Suprapubic skin (tissue), 3 donors: ENCODE results near the gene HCFC1.

Source experiments
- EP300 ChIP-seq: sonication (generic); formaldehyde crosslinking; IDR thresholded peaks from one replicate; pipeline ENCODE4 v1.6.1; 2017; ENCODE audit warnings: antibody characterized with exemption
- POLR2A ChIP-seq, 2 donors: fragments of 450-650 bp; IDR thresholded peaks; one replicate each; pipeline ENCODE4 v1.6.1; 2017; ENCODE audit warnings: antibody characterized with exemption in 2 of 2, mild to moderate bottlenecking in 2 of 2, moderate library complexity in 2 of 2
- TF ChIP-seq, protein P1 (sequence below), 2 donors: fragments of 200-600 bp in 1 of 2; fragments of 450-650 bp in 1 of 2; sonication (generic) in 1 of 2; IDR thresholded peaks; one replicate each; pipeline ENCODE4 v1.5.1; 2016 to 2019; ENCODE audit warnings: antibody characterized with exemption in 2 of 2, mild to moderate bottlenecking in 1 of 2, moderate library complexity in 1 of 2

DNA sequence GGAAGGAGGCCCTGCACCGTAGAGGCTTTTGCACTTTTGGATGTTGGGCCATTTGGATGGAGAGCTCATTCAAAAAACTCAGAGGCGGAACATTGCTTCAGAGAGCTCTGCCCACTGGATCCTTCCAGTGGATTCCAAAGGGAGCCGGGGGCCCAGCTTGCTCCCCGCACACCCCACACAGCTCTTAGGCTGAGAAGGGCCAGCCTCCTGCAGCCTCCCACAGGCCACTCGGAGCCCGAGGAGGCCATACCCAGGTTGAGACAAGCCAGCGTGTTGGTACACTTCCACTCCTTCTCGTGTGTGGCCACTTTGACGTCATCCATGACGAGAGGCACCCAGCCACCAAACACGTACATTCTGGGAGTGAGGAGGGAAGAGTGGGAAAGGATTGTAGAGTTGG is 10.3 kb downstream of the HCFC1 start:
- TF ChIP-seq, protein P1, sequence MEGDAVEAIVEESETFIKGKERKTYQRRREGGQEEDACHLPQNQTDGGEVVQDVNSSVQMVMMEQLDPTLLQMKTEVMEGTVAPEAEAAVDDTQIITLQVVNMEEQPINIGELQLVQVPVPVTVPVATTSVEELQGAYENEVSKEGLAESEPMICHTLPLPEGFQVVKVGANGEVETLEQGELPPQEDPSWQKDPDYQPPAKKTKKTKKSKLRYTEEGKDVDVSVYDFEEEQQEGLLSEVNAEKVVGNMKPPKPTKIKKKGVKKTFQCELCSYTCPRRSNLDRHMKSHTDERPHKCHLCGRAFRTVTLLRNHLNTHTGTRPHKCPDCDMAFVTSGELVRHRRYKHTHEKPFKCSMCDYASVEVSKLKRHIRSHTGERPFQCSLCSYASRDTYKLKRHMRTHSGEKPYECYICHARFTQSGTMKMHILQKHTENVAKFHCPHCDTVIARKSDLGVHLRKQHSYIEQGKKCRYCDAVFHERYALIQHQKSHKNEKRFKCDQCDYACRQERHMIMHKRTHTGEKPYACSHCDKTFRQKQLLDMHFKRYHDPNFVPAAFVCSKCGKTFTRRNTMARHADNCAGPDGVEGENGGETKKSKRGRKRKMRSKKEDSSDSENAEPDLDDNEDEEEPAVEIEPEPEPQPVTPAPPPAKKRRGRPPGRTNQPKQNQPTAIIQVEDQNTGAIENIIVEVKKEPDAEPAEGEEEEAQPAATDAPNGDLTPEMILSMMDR (IDR thresholded peaks at IDR 0.05), result no peak
- TF ChIP-seq EP300 (no peak), POLR2A (IDR thresholded peaks at IDR 0.05) (no peak)
